HL-60 (cell line): ENCODE measurements around the gene AGAP1.

Experiments
- GABPA ChIP-seq: IDR thresholded peaks from 2 replicates; pipeline ENCODE4 v1.6.1; 2012; ENCODE audit warnings: low read depth
- POLR2AphosphoS5 ChIP-seq: IDR thresholded peaks from 2 replicates; pipeline ENCODE4 v1.6.1; 2012; ENCODE audit warnings: low read depth
- SPI1 ChIP-seq: IDR thresholded peaks from 2 replicates; pipeline ENCODE4 v1.6.1; 2012; ENCODE audit warnings: low read depth, mild to moderate bottlenecking, borderline replicate concordance
- TF ChIP-seq, protein P1 (sequence below): IDR thresholded peaks from one replicate; pipeline ENCODE4 v1.5.1; 2011; ENCODE audit warnings: low read length, control low read depth, inconsistent platforms; ENCODE audit not compliant: insufficient read depth
- TF ChIP-seq, protein P2 (sequence below): IDR thresholded peaks from 2 replicates; pipeline ENCODE4 v1.6.1; 2012; ENCODE audit warnings: low read depth; ENCODE audit not compliant: insufficient replicate concordance

DNA sequence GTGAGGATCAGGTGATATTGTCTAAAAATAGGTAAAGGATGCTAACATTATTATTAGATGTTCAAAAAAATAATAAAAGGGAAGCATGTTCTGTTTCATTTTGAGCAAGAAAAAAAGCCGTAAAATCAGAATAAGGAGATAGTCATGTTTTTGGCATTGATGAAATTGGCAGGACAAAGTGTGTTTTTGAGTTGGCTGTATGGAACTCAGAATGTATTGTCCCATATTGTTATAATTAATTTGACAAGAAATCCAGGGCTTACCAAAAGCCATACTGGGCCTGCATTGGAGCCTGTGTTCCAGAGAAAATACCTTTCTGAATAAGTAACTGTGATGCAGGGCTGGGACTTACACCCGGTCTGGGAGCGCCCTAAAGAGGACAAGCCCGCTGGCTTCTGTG lies 232.0 kb downstream of the AGAP1 start:
- TF ChIP-seq POLR2AphosphoS5 (no peak), GABPA (no peak), SPI1 (no peak)
- TF ChIP-seq, protein P1, sequence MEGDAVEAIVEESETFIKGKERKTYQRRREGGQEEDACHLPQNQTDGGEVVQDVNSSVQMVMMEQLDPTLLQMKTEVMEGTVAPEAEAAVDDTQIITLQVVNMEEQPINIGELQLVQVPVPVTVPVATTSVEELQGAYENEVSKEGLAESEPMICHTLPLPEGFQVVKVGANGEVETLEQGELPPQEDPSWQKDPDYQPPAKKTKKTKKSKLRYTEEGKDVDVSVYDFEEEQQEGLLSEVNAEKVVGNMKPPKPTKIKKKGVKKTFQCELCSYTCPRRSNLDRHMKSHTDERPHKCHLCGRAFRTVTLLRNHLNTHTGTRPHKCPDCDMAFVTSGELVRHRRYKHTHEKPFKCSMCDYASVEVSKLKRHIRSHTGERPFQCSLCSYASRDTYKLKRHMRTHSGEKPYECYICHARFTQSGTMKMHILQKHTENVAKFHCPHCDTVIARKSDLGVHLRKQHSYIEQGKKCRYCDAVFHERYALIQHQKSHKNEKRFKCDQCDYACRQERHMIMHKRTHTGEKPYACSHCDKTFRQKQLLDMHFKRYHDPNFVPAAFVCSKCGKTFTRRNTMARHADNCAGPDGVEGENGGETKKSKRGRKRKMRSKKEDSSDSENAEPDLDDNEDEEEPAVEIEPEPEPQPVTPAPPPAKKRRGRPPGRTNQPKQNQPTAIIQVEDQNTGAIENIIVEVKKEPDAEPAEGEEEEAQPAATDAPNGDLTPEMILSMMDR = no peak
- TF ChIP-seq, protein P2, sequence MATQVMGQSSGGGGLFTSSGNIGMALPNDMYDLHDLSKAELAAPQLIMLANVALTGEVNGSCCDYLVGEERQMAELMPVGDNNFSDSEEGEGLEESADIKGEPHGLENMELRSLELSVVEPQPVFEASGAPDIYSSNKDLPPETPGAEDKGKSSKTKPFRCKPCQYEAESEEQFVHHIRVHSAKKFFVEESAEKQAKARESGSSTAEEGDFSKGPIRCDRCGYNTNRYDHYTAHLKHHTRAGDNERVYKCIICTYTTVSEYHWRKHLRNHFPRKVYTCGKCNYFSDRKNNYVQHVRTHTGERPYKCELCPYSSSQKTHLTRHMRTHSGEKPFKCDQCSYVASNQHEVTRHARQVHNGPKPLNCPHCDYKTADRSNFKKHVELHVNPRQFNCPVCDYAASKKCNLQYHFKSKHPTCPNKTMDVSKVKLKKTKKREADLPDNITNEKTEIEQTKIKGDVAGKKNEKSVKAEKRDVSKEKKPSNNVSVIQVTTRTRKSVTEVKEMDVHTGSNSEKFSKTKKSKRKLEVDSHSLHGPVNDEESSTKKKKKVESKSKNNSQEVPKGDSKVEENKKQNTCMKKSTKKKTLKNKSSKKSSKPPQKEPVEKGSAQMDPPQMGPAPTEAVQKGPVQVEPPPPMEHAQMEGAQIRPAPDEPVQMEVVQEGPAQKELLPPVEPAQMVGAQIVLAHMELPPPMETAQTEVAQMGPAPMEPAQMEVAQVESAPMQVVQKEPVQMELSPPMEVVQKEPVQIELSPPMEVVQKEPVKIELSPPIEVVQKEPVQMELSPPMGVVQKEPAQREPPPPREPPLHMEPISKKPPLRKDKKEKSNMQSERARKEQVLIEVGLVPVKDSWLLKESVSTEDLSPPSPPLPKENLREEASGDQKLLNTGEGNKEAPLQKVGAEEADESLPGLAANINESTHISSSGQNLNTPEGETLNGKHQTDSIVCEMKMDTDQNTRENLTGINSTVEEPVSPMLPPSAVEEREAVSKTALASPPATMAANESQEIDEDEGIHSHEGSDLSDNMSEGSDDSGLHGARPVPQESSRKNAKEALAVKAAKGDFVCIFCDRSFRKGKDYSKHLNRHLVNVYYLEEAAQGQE = no peak
